ENCODE data around the gene SS18. TPM values are rescaled to one million over a fixed set of nuclear protein-coding genes. Genes with fewer than 3 reads are reported as not detected.

SS18 gene
- total and polyA plus RNA-seq, 3 experiments from 2014 or later: 41.3 to 55.5 (median 52.8) TPM

DNA sequence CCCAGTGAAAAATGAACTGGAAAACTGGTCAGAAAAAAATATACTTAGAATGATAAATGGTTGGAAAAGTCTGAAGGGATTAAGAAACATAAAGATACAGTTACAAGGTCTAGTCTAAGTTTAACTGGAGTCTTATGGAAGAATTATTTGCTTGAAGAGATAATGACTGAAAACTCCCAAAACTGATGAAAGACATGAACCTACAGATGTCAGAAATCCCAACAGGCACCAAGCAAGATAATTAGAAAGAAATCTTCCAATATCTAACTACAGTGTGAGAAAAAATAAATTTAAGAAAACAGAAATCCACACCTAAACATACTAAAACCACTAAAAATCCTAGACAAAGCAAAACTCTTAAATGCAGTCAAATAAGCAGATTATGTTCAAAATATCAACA, 19.4 kb downstream of the SS18 start:
- no peak for DNase-seq
- H3K27ac ChIP-seq (ENCODE audit: low read depth, low read length): no peak overlapping the region
- peaks cover 0 to 13% (median 4%) of the 10 kb centered on the region in 5 donors for H3K9me3 Mint-ChIP-seq
- H3K4me1 Mint-ChIP-seq: peaks cover 38 to 79% (median 73%) of the 10 kb centered on the region in 3 donors
- H3K36me3 ChIP-seq (ENCODE audit: insufficient read depth, low read length): peaks cover 24% of the 10 kb centered on the region
- POLR2A ChIA-PET: no interaction called here
- peak overlapping the region in 1 of 8 donors; percentile 14 for H3K27ac Mint-ChIP-seq
- no peaks in the 10 kb centered on the region for H3K27me3 ChIP-seq (ENCODE audit: insufficient read depth, low read length, poor library complexity, severe bottlenecking)
- H3K4me3 Mint-ChIP-seq: no peak overlapping the region
- peaks cover 6% of the 10 kb centered on the region for H3K9me3 ChIP-seq (ENCODE audit: low read length)
- CTCF ChIA-PET: no interaction called here
- H3K4me3 ChIP-seq (ENCODE audit: low read length): no peak overlapping the region
- peaks cover 33 to 78% (median 40%) of the 10 kb centered on the region in 3 donors for H3K36me3 Mint-ChIP-seq
- no peaks in the 10 kb centered on the region for H3K27me3 Mint-ChIP-seq
- peaks cover 6% of the 10 kb centered on the region for H3K4me1 ChIP-seq (ENCODE audit: insufficient read depth, low read length)

DNA sequence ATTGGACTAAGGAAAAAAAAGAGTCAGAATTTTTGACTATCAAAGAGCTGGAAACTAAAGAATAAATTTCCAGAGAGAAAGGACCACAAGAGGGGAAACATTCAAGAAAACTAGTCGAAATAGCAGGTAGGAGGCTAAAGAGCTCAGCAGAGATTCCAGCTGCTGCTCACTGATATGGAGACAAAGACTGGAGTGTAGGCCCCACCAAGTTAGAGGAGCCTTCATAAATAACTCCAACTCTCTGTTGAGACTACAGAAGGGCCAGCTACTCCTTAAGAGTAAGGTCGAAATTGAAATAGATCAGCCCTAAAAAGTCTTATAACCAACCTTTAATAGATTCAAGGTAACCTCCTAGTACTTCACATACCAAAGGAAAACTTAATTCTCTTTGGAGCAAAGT, 31.1 kb downstream of the SS18 start:
- Mint-ChIP-seq H3K36me3 (peaks cover 14 to 68% (median 17%) of the 10 kb centered on the region in 3 donors), H3K27ac (peak overlapping the region in 2 of 8 donors; percentile 5 to 76), H3K27me3 (no peaks in the 10 kb centered on the region), H3K9me3 (no peaks in the 10 kb centered on the region), H3K4me1 (peaks cover 30 to 48% (median 40%) of the 10 kb centered on the region in 3 donors), H3K4me3 (no peak overlapping the region)
- no peaks in the 10 kb centered on the region for H3K4me1 ChIP-seq (ENCODE audit: insufficient read depth, low read length)
- H3K4me3 ChIP-seq (ENCODE audit: low read length): no peak overlapping the region
- H3K36me3 ChIP-seq (ENCODE audit: insufficient read depth, low read length): peaks cover 12% of the 10 kb centered on the region
- H3K27me3 ChIP-seq (ENCODE audit: insufficient read depth, low read length, poor library complexity, severe bottlenecking): no peaks in the 10 kb centered on the region
- DNase-seq: no peak
- POLR2A ChIA-PET: no interaction called here
- no peaks in the 10 kb centered on the region for H3K9me3 ChIP-seq (ENCODE audit: low read length)
- H3K27ac ChIP-seq (ENCODE audit: low read depth, low read length): no peak overlapping the region
- CTCF ChIA-PET: interaction anchor here (0.9 kb wide), 1 partner anchor 11 kb away, joined by 4 read pairs; no protein-coding TSS in a partner anchor

DNA sequence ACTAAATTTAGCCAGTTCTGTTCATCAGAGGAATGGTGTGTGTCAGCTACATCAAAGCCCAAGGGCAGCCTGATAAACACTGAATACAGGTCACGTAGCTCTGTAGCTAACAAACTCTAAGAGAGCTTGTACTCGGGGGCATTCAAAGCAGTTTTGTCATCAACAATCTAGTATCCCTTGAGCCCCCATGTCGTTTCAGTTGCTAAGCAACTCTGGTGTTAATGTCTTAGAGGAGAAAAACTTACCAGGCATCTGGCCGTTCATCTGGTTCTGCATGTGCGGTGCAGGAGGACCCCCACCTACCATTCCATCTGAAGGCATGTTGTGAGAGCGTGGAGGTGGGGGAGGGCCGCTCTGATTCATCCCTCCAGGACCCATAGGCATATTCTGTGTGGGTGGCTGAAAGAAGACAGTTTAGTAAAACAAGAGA, 33.1 kb downstream of the SS18 start:
- Histone ChIP-seq H3K4me3 (ENCODE audit: low read length) (no peak overlapping the region), H3K27me3 (ENCODE audit: insufficient read depth, low read length, poor library complexity, severe bottlenecking) (no peaks in the 10 kb centered on the region), H3K9me3 (ENCODE audit: low read length) (no peaks in the 10 kb centered on the region), H3K36me3 (ENCODE audit: insufficient read depth, low read length) (peaks cover 17% of the 10 kb centered on the region), H3K27ac (ENCODE audit: low read depth, low read length) (no peak overlapping the region), H3K4me1 (ENCODE audit: insufficient read depth, low read length) (no peaks in the 10 kb centered on the region)
- Mint-ChIP-seq H3K4me1 (peaks cover 29 to 49% (median 40%) of the 10 kb centered on the region in 3 donors), H3K27me3 (no peaks in the 10 kb centered on the region), H3K9me3 (no peaks in the 10 kb centered on the region), H3K27ac (peak overlapping the region in 2 of 8 donors; percentile 64 to 71), H3K4me3 (no peak overlapping the region), H3K36me3 (peaks cover 14 to 74% (median 23%) of the 10 kb centered on the region in 3 donors)
- no peak for DNase-seq
- ChIA-PET POLR2A (no interaction called here), CTCF (no interaction called here)

DNA sequence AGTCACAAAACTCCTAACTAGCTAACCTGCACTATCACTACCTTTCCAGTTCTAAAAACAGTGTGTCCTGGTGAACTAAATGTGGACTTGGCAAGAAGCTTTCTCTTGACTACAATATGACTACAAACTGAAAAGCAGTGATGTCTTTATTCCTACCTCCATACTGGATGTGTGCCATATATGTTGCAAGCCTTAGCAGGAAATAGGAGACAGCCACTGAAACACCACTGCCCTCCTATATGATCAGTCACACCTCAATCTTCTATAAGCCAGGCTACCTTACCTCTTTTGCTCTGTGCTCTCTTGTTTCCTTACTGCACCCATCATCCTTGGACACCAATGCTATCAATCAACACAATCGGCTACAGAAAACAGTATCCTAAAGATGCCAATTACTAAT, 34.1 kb downstream of the SS18 start:
- Histone ChIP-seq H3K4me1 (ENCODE audit: insufficient read depth, low read length) (no peaks in the 10 kb centered on the region), H3K4me3 (ENCODE audit: low read length) (no peak overlapping the region), H3K27ac (ENCODE audit: low read depth, low read length) (no peak overlapping the region), H3K36me3 (ENCODE audit: insufficient read depth, low read length) (peaks cover 18% of the 10 kb centered on the region), H3K27me3 (ENCODE audit: insufficient read depth, low read length, poor library complexity, severe bottlenecking) (no peaks in the 10 kb centered on the region), H3K9me3 (ENCODE audit: low read length) (no peaks in the 10 kb centered on the region)
- peaks cover 21 to 49% (median 34%) of the 10 kb centered on the region in 3 donors for H3K4me1 Mint-ChIP-seq
- no peak for DNase-seq
- H3K36me3 Mint-ChIP-seq: peaks cover 10 to 74% (median 22%) of the 10 kb centered on the region in 3 donors
- CTCF ChIA-PET: no interaction called here
- no peak overlapping the region for H3K4me3 Mint-ChIP-seq
- H3K27me3 Mint-ChIP-seq: no peaks in the 10 kb centered on the region
- H3K9me3 Mint-ChIP-seq: no peaks in the 10 kb centered on the region
- POLR2A ChIA-PET: interaction anchor here (0.7 kb wide), 1 partner anchor 33 kb away, joined by 5 read pairs; no protein-coding TSS in a partner anchor
- peak overlapping the region in 2 of 8 donors; percentile 8 to 36 for H3K27ac Mint-ChIP-seq

DNA sequence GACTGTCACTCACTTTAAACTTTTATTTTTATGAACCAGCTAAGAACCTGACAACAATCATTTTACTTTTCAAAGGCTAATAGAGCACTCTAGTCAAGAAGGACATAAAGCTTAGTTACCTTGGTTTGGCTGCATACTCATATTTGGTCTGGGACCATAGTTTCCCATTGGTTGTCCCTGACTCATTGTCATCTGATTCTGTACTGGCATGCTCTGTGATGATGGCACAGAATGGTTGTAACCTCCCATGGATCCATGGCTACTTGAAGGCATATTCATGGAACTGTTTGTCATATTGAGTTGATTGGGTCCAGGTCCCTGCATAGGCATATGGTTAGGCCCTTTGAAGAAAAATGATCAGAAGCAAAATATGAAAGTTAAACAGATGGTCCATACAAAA, 37.9 kb downstream of the SS18 start:
- DNase-seq: no peak
- CTCF ChIA-PET: no interaction called here
- H3K27me3 Mint-ChIP-seq: no peaks in the 10 kb centered on the region

GRCh38 chr18:26051843-26052242, 38.6 kb downstream of the SS18 start:
- H3K4me3 Mint-ChIP-seq: no peak overlapping the region
- peaks cover 14% of the 10 kb centered on the region for H3K36me3 ChIP-seq (ENCODE audit: insufficient read depth, low read length)
- no peaks in the 10 kb centered on the region for H3K9me3 Mint-ChIP-seq
- peaks cover 10 to 63% (median 18%) of the 10 kb centered on the region in 3 donors for H3K36me3 Mint-ChIP-seq
- H3K4me1 ChIP-seq (ENCODE audit: insufficient read depth, low read length): no peaks in the 10 kb centered on the region
- DNase-seq: no peak
- peaks cover 14 to 32% (median 30%) of the 10 kb centered on the region in 3 donors for H3K4me1 Mint-ChIP-seq
- H3K9me3 ChIP-seq (ENCODE audit: low read length): no peaks in the 10 kb centered on the region
- ChIA-PET POLR2A (no interaction called here), CTCF (no interaction called here)
- H3K27me3 ChIP-seq (ENCODE audit: insufficient read depth, low read length, poor library complexity, severe bottlenecking): no peaks in the 10 kb centered on the region
- no peaks in the 10 kb centered on the region for H3K27me3 Mint-ChIP-seq
- H3K4me3 ChIP-seq (ENCODE audit: low read length): no peak overlapping the region
- H3K27ac Mint-ChIP-seq: peak overlapping the region in 1 of 8 donors; percentile 27
- H3K27ac ChIP-seq (ENCODE audit: low read depth, low read length): no peak overlapping the region

More for the DNA sequence above, 37.9 kb downstream of the SS18 start:
- Mint-ChIP-seq H3K27ac (peak overlapping the region in 2 of 8 donors; percentile 26 to 30), H3K36me3 (peaks cover 10 to 68% (median 20%) of the 10 kb centered on the region in 3 donors), H3K4me3 (no peak overlapping the region), H3K4me1 (peaks cover 15 to 30% (median 29%) of the 10 kb centered on the region in 3 donors), H3K9me3 (no peaks in the 10 kb centered on the region)
- H3K27me3 ChIP-seq (ENCODE audit: insufficient read depth, low read length, poor library complexity, severe bottlenecking): no peaks in the 10 kb centered on the region
- no peak overlapping the region for H3K4me3 ChIP-seq (ENCODE audit: low read length)
- no peaks in the 10 kb centered on the region for H3K9me3 ChIP-seq (ENCODE audit: low read length)
- H3K36me3 ChIP-seq (ENCODE audit: insufficient read depth, low read length): peaks cover 14% of the 10 kb centered on the region
- no peak overlapping the region for H3K27ac ChIP-seq (ENCODE audit: low read depth, low read length)
- no peaks in the 10 kb centered on the region for H3K4me1 ChIP-seq (ENCODE audit: insufficient read depth, low read length)
- POLR2A ChIA-PET: no interaction called here

GRCh38 chr18:26046419-26047077, 43.9 kb downstream of the SS18 start:
- Mint-ChIP-seq H3K36me3 (peaks cover 8 to 48% (median 17%) of the 10 kb centered on the region in 3 donors), H3K4me3 (no peak overlapping the region), H3K9me3 (no peaks in the 10 kb centered on the region), H3K4me1 (peaks cover 28 to 49% (median 44%) of the 10 kb centered on the region in 3 donors), H3K27ac (peak overlapping the region in 1 of 8 donors; percentile 5), H3K27me3 (no peaks in the 10 kb centered on the region)
- ChIA-PET CTCF (no interaction called here), POLR2A (no interaction called here)
- Histone ChIP-seq H3K27me3 (ENCODE audit: insufficient read depth, low read length, poor library complexity, severe bottlenecking) (no peaks in the 10 kb centered on the region), H3K9me3 (ENCODE audit: low read length) (no peaks in the 10 kb centered on the region), H3K4me1 (ENCODE audit: insufficient read depth, low read length) (no peaks in the 10 kb centered on the region), H3K27ac (ENCODE audit: low read depth, low read length) (no peak overlapping the region), H3K36me3 (ENCODE audit: insufficient read depth, low read length) (no peaks in the 10 kb centered on the region), H3K4me3 (ENCODE audit: low read length) (no peak overlapping the region)
- DNase-seq: no peak

DNA sequence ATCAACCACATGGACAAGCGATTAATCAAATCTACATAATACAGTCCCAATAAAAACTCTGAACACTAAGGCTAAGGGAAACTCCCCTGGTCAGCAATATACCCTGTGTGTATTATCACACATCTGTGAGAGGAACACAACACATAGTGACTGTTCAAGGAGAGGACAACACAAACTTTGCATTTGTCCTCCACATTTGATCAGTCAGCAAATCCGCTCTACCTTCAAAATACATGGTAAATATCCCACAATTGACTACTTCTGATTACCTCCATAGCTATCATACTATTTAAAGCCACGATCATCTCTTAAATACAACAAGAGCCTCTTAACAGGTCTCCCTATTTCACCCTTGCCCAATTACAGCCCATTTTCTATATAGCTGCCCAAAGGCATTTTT, 45.6 kb downstream of the SS18 start:
- H3K27ac ChIP-seq (ENCODE audit: low read depth, low read length): no peak overlapping the region
- H3K9me3 ChIP-seq (ENCODE audit: low read length): no peaks in the 10 kb centered on the region
- H3K4me3 Mint-ChIP-seq: no peak overlapping the region
- peaks cover 8 to 41% (median 20%) of the 10 kb centered on the region in 3 donors for H3K36me3 Mint-ChIP-seq
- DNase-seq: no peak
- H3K4me1 Mint-ChIP-seq: peaks cover 40 to 56% (median 54%) of the 10 kb centered on the region in 3 donors
- H3K27ac Mint-ChIP-seq: peak overlapping the region in 1 of 8 donors; percentile 44
- H3K4me1 ChIP-seq (ENCODE audit: insufficient read depth, low read length): no peaks in the 10 kb centered on the region
- POLR2A ChIA-PET: no interaction called here
- H3K9me3 Mint-ChIP-seq: no peaks in the 10 kb centered on the region
- no peaks in the 10 kb centered on the region for H3K27me3 Mint-ChIP-seq
- H3K36me3 ChIP-seq (ENCODE audit: insufficient read depth, low read length): no peaks in the 10 kb centered on the region
- H3K27me3 ChIP-seq (ENCODE audit: insufficient read depth, low read length, poor library complexity, severe bottlenecking): no peaks in the 10 kb centered on the region
- CTCF ChIA-PET: no interaction called here
- H3K4me3 ChIP-seq (ENCODE audit: low read length): no peak overlapping the region

All from CD8-positive, alpha-beta memory T cell (primary cell).